GM12878 (cell line): ENCODE results near the gene TP63. TPM values are rescaled to one million over a fixed set of nuclear protein-coding genes. Genes with fewer than 3 reads are reported as not detected.
A peak's percentile ranks its signal among the peaks of the same experiment; 100 is the strongest.

Experiments
- ATAC-seq: fragments of 200-7000 bp; cut with Tn5 transposase; 3 replicates; pipeline ENCODE4 v1.9.1; 2020; ENCODE audit warnings: mild to moderate bottlenecking, moderate library complexity
- BruUV-seq: library from RNA; stranded (reverse); fragments of 400-500 nt; replicated peaks from 2 replicates; lab custom pipeline; 2021; lab: Mats Ljungman, UMichigan
- CTCF ChIA-PET: fragments of 300-600 bp; sonication (Branson Sonifier 250); formaldehyde crosslinking; extraction: SDS; loops from one replicate; lab custom pipeline; 2021; ENCODE audit warnings: inconsistent platforms; lab: Yijun Ruan, JAX
- POLR2A ChIA-PET: fragments of 350-600 bp; formaldehyde crosslinking; extraction: SDS; loops from one replicate; lab custom pipeline; 2021; ENCODE audit warnings: inconsistent platforms; lab: Charles Lee
- RAD21 ChIA-PET: fragments of 300-600 bp; sonication (Branson Sonifier 250); formaldehyde crosslinking; loops from one replicate; lab custom pipeline; 2023; ENCODE audit warnings: antibody characterized with exemption; ENCODE audit not compliant: unreplicated experiment; lab: Charles Lee
- SMC1A ChIA-PET: fragments of 300-600 bp; sonication (Branson Sonifier 250); formaldehyde crosslinking; loops from one replicate; lab custom pipeline; 2023; ENCODE audit not compliant: unreplicated experiment, uncharacterized antibody; lab: Charles Lee
- DNase-seq: peaks from one replicate; pipeline ENCODE4 v3.0.0-alpha.2; 2011; ENCODE audit warnings: low read depth, low spot score
- FAIRE-seq: peaks from 3 replicates; lab custom pipeline; 2011; peaks lifted over from hg19 to GRCh38; lab: Jason Lieb, UNC
- H2AFZ ChIP-seq: 2 replicates; pipeline ENCODE4 v1.6.0; 2011; ENCODE audit warnings: low read depth, low read length, control low read depth; ENCODE audit not compliant: control insufficient read depth
- H3K27ac ChIP-seq: 2 replicates; pipeline ENCODE4 v1.5.1; 2011; ENCODE audit warnings: control low read depth; ENCODE audit not compliant: control insufficient read depth, insufficient read depth
- H3K27me3 ChIP-seq, 2 experiments: replicated peaks in 1 of 2; 2 replicates each; pipeline versions ENCODE4 v1.6.0 to v1.6.1; 2011; ENCODE audit warnings: low read length in 1 of 2; ENCODE audit not compliant: control insufficient read depth in 2 of 2, insufficient read depth in 2 of 2
- H3K36me3 ChIP-seq, 2 experiments: 2 replicates each; pipeline ENCODE4 v1.5.1; 2011; ENCODE audit warnings: low read length in 1 of 2; ENCODE audit not compliant: control insufficient read depth in 2 of 2, insufficient read depth in 2 of 2
- H3K4me1 ChIP-seq: 2 replicates; pipeline ENCODE4 v1.6.1; 2011; ENCODE audit warnings: mild to moderate bottlenecking, low read length, moderate library complexity, mixed read lengths; ENCODE audit not compliant: control insufficient read depth, insufficient read depth
- H3K4me2 ChIP-seq: 2 replicates; pipeline ENCODE4 v1.6.0; 2011; ENCODE audit warnings: control low read depth; ENCODE audit not compliant: control insufficient read depth, insufficient read depth
- H3K4me3 ChIP-seq: fragments of 200-600 bp; sonication (generic); 2 replicates; pipeline ENCODE4 v1.5.1; 2016
- H3K79me2 ChIP-seq: 2 replicates; pipeline ENCODE4 v1.6.0; 2011; ENCODE audit warnings: low read length; ENCODE audit not compliant: control insufficient read depth, insufficient read depth
- H3K9ac ChIP-seq: 2 replicates; pipeline ENCODE4 v1.8.0; 2011; ENCODE audit warnings: low read length, control low read depth, mixed read lengths; ENCODE audit not compliant: control insufficient read depth, insufficient read depth
- H3K9me3 ChIP-seq: replicated peaks from 3 replicates; pipeline ENCODE4 v1.5.1; 2011; ENCODE audit warnings: mild to moderate bottlenecking, low read length; ENCODE audit not compliant: control insufficient read depth, insufficient read depth
- H4K20me1 ChIP-seq: 2 replicates; pipeline ENCODE4 v1.6.0; 2011; ENCODE audit not compliant: control insufficient read depth, insufficient read depth
- CREB1 ChIP-seq: IDR thresholded peaks from 2 replicates; pipeline ENCODE4 v1.6.1; 2012; ENCODE audit warnings: low read depth, mild to moderate bottlenecking, inconsistent platforms
- CREM ChIP-seq: IDR thresholded peaks from 2 replicates; pipeline ENCODE4 v1.6.1; 2014; ENCODE audit warnings: antibody characterized with exemption, low read depth
- GABPA ChIP-seq: IDR thresholded peaks from 2 replicates; pipeline ENCODE4 v1.6.1; 2014; ENCODE audit warnings: antibody characterized with exemption, low read depth, mild to moderate bottlenecking, inconsistent platforms
- GATAD2B ChIP-seq: fragments of 450-650 bp; conservative IDR thresholded peaks from 2 replicates; pipeline ENCODE4 v1.6.1; 2017; ENCODE audit warnings: low read depth, mild to moderate bottlenecking, moderate library complexity
- HDAC2 ChIP-seq: fragments of 200-600 bp; sonication (generic); IDR thresholded peaks from 2 replicates; pipeline ENCODE4 v1.6.1; 2017
- IKZF2 ChIP-seq, 2 experiments: fragments of 450-650 bp; IDR thresholded peaks; 2 replicates each; pipeline ENCODE4 v1.6.1; 2017; ENCODE audit warnings: mild to moderate bottlenecking in 2 of 2, moderate library complexity in 2 of 2
- JUNB ChIP-seq: IDR thresholded peaks from 2 replicates; pipeline ENCODE4 v1.6.1; 2016; ENCODE audit warnings: antibody characterized with exemption, mild to moderate bottlenecking
- NFIC ChIP-seq: IDR thresholded peaks from 2 replicates; pipeline ENCODE4 v1.6.1; 2012; ENCODE audit warnings: low read depth, mild to moderate bottlenecking, inconsistent platforms, low read length, moderate library complexity
- NFYA ChIP-seq: IDR thresholded peaks from 2 replicates; pipeline ENCODE4 v1.6.1; 2011; ENCODE audit warnings: low read depth, mild to moderate bottlenecking, low read length, improper control_type of control experiment, borderline replicate concordance
- RUNX3 ChIP-seq: IDR thresholded peaks from 2 replicates; pipeline ENCODE4 v1.6.1; 2012; ENCODE audit warnings: low read length, inconsistent platforms
- YY1 ChIP-seq: IDR thresholded peaks from 2 replicates; pipeline ENCODE4 v1.6.1; 2011; ENCODE audit warnings: low read depth, mild to moderate bottlenecking, low read length
- ZBED1 ChIP-seq: IDR thresholded peaks from 2 replicates; pipeline ENCODE4 v1.6.1; 2016; ENCODE audit warnings: borderline replicate concordance
- ZNF217 ChIP-seq: fragments of 450-650 bp; IDR thresholded peaks from 2 replicates; pipeline ENCODE4 v1.6.1; 2017; ENCODE audit warnings: antibody characterized with exemption, mild to moderate bottlenecking
- WGBS: methylation state at CpG from one replicate; pipeline ENCODE4 v1.1.6; 2016; ENCODE audit warnings: low lambda C conversion rate; ENCODE audit not compliant: insufficient replicate concordance, insufficient coverage; ENCODE audit errors: missing lambda C conversion rate; 5-methylcytosine and 5-hydroxymethylcytosine counted together
- in situ Hi-C: fragments of 300-500 bp; cut with MboI; formaldehyde crosslinking; loops from 9 replicates; pipeline ENCODE4 v1.14.3; 2018; ENCODE audit warnings: mixed read lengths
- intact Hi-C: fragments of 100-400 bp; cut with micrococcal nuclease; formaldehyde crosslinking; loops from one replicate; pipeline ENCODE4 v1.14.2; 2022; ENCODE audit not compliant: unreplicated experiment
- polyA plus RNA-seq, 11 experiments: library from polyadenylated mRNA; depleted of rRNA in 4 of 11; unstranded in 6 of 11; stranded (reverse) in 5 of 11; fragments of >200 nt; fragmentation: Nextera tagmentation in 4 of 11; fragmentation: Illumina TruSeq in 1 of 11; extraction: Ambion mirVana in 4 of 11; extraction: Trizol in 1 of 11; gene quantifications; 1 replicate in 1 of 11; 2 replicates in 10 of 11; pipeline versions ENCODE4 v1.2.1 to v1.2.3, GENCODE V29; 2011 to 2016; ENCODE audit warnings: inconsistent platforms in 2 of 11, missing spikeins in 2 of 11, low read depth in 1 of 11
- total RNA-seq, 4 experiments: library from RNA; depleted of rRNA in 3 of 4; stranded (reverse); fragments of >200 nt in 3 of 4; fragmentation: Illumina TruSeq in 1 of 4; extraction: Trizol in 1 of 4; gene quantifications; 2 replicates each; pipeline versions ENCODE4 v1.2.1 to v1.2.3, GENCODE V29; 2013 to 2021
- TF ChIP-seq, protein P1 (sequence below): fragments of 450-650 bp; formaldehyde crosslinking; IDR thresholded peaks from 2 replicates; pipeline ENCODE4 v1.4.0; 2022; ENCODE audit warnings: mild to moderate bottlenecking, moderate library complexity
- TF ChIP-seq, protein P2 (sequence below): fragments of 450-650 bp; IDR thresholded peaks from 2 replicates; pipeline ENCODE4 v1.6.1; 2018; ENCODE audit warnings: borderline replicate concordance, mild to moderate bottlenecking; ENCODE audit not compliant: partially characterized antibody

TP63 gene
- total and polyA plus RNA-seq, 10 of the 15 experiments (the other 5 are each of a cell fraction or from before 2014, with no cell fraction given): 1.4 to 10.8 (median 6.2) TPM

- DNase-seq (no peak), ATAC-seq (no peak), FAIRE-seq (peak; percentile 13)
- RAD21 ChIA-PET: interaction anchor here (1.6 kb wide), 1 partner anchor 222 kb away, joined by 4 read pairs; no protein-coding TSS in a partner anchor
- no peak overlapping the region for H3K27ac ChIP-seq
- CTCF ChIA-PET: no interaction called here
- H3K9me3 ChIP-seq: no peaks in the 10 kb centered on the region; the same call in 2 of the 3 replicates
- no peak overlapping the region for H3K9ac ChIP-seq
- TF ChIP-seq NFIC (peak; percentile 79; the same call in 1 of the 2 replicates), JUNB (peak; percentile 90), YY1 (no peak), CREB1 (no peak), CREM (0 out of 2 replicates have a peak, but pooled peaks have one; percentile 23), IKZF2 (IDR thresholded peaks at IDR 0.05) (no peak), HDAC2 (no peak), RUNX3 (peak; percentile 32; the same call in 1 of the 2 replicates)
- SMC1A ChIA-PET: interaction anchor here (1.2 kb wide), 1 partner anchor 97 kb away, joined by 3 read pairs; no protein-coding TSS in a partner anchor
- no peaks in the 10 kb centered on the region for H3K36me3 ChIP-seq
- no peaks in the 10 kb centered on the region for H3K27me3 ChIP-seq
- BruUV-seq: no TSS peak
- intact Hi-C loops: no loop called here
- no peak overlapping the region for H3K4me2 ChIP-seq
- H4K20me1 ChIP-seq: no peaks in the 10 kb centered on the region
- POLR2A ChIA-PET: no interaction called here
- no peak overlapping the region for H3K4me3 ChIP-seq
- H3K79me2 ChIP-seq: no peaks in the 10 kb centered on the region
- in situ Hi-C loops: no loop called here
- WGBS: 77% methylated on average over 2 of the region's 2 CpGs
- no peaks in the 10 kb centered on the region for H3K4me1 ChIP-seq
- no peak overlapping the region for H2AFZ ChIP-seq
Observed at GRCh38 chr3:189726277-189726676, 95.1 kb downstream of the TP63 start.

DNA sequence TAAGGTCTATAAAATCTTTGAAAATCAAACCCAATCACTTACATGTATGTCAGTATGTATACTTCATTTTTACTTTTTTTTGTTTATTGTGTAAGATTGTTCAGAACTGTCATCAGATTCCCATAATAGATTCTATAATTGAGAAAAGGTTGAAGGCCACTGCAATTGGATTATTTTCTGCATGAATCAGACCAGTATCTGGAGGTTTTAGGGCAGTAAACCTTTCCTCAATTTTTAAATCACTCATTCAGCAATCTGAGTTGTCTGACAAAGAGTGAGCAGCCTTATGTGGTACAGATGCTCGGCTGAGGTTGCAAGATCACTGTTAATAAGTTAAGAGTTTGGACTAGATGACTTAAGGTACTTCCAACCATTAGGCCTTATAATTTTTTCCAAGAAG, 96.0 kb downstream of the TP63 start:
- no peak for ATAC-seq
- WGBS: 100% methylated on average over 1 of the region's 1 CpG
- no peak for TF ChIP-seq RUNX3
- no peak for TF ChIP-seq ZNF217
- TF ChIP-seq, protein P1, sequence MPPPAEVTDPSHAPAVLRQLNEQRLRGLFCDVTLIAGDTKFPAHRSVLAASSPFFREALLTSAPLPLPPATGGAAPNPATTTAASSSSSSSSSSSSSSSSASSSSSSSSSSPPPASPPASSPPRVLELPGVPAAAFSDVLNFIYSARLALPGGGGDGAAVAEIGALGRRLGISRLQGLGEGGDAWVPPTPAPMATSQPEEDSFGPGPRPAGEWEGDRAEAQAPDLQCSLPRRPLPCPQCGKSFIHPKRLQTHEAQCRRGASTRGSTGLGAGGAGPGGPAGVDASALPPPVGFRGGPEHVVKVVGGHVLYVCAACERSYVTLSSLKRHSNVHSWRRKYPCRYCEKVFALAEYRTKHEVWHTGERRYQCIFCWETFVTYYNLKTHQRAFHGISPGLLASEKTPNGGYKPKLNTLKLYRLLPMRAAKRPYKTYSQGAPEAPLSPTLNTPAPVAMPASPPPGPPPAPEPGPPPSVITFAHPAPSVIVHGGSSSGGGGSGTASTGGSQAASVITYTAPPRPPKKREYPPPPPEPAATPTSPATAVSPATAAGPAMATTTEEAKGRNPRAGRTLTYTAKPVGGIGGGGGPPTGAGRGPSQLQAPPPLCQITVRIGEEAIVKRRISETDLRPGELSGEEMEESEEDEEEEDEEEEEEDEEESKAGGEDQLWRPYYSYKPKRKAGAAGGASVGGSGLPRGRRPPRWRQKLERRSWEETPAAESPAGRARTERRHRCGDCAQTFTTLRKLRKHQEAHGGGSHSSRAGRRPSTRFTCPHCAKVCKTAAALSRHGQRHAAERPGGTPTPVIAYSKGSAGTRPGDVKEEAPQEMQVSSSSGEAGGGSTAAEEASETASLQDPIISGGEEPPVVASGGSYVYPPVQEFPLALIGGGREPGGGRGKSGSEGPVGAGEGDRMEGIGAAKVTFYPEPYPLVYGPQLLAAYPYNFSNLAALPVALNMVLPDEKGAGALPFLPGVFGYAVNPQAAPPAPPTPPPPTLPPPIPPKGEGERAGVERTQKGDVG (CRISPR knock-in tag): no peak
- TF ChIP-seq, protein P2, sequence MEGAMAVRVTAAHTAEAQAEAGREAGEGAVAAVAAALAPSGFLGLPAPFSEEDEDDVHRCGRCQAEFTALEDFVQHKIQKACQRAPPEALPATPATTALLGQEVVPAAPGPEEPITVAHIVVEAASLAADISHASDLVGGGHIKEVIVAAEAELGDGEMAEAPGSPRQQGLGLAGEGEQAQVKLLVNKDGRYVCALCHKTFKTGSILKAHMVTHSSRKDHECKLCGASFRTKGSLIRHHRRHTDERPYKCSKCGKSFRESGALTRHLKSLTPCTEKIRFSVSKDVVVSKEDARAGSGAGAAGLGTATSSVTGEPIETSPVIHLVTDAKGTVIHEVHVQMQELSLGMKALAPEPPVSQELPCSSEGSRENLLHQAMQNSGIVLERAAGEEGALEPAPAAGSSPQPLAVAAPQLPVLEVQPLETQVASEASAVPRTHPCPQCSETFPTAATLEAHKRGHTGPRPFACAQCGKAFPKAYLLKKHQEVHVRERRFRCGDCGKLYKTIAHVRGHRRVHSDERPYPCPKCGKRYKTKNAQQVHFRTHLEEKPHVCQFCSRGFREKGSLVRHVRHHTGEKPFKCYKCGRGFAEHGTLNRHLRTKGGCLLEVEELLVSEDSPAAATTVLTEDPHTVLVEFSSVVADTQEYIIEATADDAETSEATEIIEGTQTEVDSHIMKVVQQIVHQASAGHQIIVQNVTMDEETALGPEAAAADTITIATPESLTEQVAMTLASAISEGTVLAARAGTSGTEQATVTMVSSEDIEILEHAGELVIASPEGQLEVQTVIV: no peak
- no peak for TF ChIP-seq GATAD2B
- TF ChIP-seq GABPA: no peak
- no peak for TF ChIP-seq NFYA
- no peak for TF ChIP-seq ZBED1

More for the DNA sequence above, 96.0 kb downstream of the TP63 start:
- H3K79me2 ChIP-seq: no peaks in the 10 kb centered on the region
- no peak overlapping the region for H3K4me3 ChIP-seq
- no peak overlapping the region for H2AFZ ChIP-seq
- in situ Hi-C loops: no loop called here
- no peaks in the 10 kb centered on the region; the same call in 2 of the 3 replicates for H3K9me3 ChIP-seq
- H3K27ac ChIP-seq: no peak overlapping the region
- ChIA-PET POLR2A (no interaction called here), SMC1A (interaction anchor here (0.6 to 1.1 kb wide), 2 partner anchors 96 to 1596 kb away, joined by 3 to 5 read pairs; partner anchors contain the start of gene TP63), RAD21 (no interaction called here), CTCF (no interaction called here)
- H3K27me3 ChIP-seq: no peaks in the 10 kb centered on the region
- FAIRE-seq (peak; percentile 54), DNase-seq (no peak)
- H3K9ac ChIP-seq: no peak overlapping the region
- no peaks in the 10 kb centered on the region for H4K20me1 ChIP-seq
- no peaks in the 10 kb centered on the region for H3K4me1 ChIP-seq
- BruUV-seq: no TSS peak
- intact Hi-C loops: no loop called here
- H3K36me3 ChIP-seq: no peaks in the 10 kb centered on the region
- H3K4me2 ChIP-seq: no peak overlapping the region
